Gastroesophageal sphincter (tissue), 3 donors: Measurements from ENCODE around the gene CCNJL.

Source experiments
- EP300 ChIP-seq: sonication (generic); formaldehyde crosslinking; IDR thresholded peaks from one replicate; pipeline ENCODE4 v1.6.1; 2017; ENCODE audit warnings: antibody characterized with exemption, mild to moderate bottlenecking
- POLR2A ChIP-seq, 2 donors: fragments of 450-650 bp; IDR thresholded peaks; one replicate each; pipeline ENCODE4 v1.6.1; 2017; ENCODE audit warnings: antibody characterized with exemption in 2 of 2, mild to moderate bottlenecking in 2 of 2, moderate library complexity in 1 of 2
- POLR2AphosphoS5 ChIP-seq: sonication (generic); formaldehyde crosslinking; IDR thresholded peaks from one replicate; pipeline ENCODE4 v1.6.1; 2017; ENCODE audit warnings: antibody characterized with exemption
- TF ChIP-seq, protein P1 (sequence below), 4 experiments: fragments of 200-600 bp in 2 of 4; fragments of 450-650 bp in 2 of 4; sonication (generic) in 1 of 4; IDR thresholded peaks; one replicate each; pipeline ENCODE4 v1.5.1; 2017 to 2019; ENCODE audit warnings: antibody characterized with exemption in 4 of 4, mild to moderate bottlenecking in 2 of 4, moderate library complexity in 2 of 4

DNA sequence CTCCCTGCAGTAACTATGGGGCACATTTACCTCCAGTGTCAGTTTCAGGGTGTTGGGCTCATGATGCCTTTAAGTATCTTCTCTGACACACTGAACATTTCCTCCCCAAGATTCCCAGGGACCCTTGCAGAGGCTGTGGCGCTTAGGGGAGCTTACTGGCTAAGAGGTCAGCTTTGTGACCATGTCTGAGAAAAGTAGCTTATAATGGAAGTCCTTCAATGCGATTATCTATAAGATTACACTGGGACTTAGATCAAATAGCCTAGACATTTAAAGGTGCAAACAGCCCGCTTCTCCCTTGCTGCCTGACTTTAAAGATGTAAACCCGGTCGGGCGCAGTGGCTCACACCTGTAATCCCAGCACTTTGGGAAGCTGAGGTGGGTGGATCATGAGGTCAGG is 57.7 kb downstream of the CCNJL start:
- TF ChIP-seq, protein P1, sequence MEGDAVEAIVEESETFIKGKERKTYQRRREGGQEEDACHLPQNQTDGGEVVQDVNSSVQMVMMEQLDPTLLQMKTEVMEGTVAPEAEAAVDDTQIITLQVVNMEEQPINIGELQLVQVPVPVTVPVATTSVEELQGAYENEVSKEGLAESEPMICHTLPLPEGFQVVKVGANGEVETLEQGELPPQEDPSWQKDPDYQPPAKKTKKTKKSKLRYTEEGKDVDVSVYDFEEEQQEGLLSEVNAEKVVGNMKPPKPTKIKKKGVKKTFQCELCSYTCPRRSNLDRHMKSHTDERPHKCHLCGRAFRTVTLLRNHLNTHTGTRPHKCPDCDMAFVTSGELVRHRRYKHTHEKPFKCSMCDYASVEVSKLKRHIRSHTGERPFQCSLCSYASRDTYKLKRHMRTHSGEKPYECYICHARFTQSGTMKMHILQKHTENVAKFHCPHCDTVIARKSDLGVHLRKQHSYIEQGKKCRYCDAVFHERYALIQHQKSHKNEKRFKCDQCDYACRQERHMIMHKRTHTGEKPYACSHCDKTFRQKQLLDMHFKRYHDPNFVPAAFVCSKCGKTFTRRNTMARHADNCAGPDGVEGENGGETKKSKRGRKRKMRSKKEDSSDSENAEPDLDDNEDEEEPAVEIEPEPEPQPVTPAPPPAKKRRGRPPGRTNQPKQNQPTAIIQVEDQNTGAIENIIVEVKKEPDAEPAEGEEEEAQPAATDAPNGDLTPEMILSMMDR (IDR thresholded peaks at IDR 0.05): no peak
- no peak for TF ChIP-seq POLR2AphosphoS5
- no peak for TF ChIP-seq POLR2A (IDR thresholded peaks at IDR 0.05)
- no peak for TF ChIP-seq EP300
